PFSK-1 (cell line): ENCODE data around the gene TTC39C.

ENCODE experiments used
- SIN3A ChIP-seq: IDR thresholded peaks from 2 replicates; pipeline ENCODE4 v1.6.1; 2012; ENCODE audit warnings: mild to moderate bottlenecking, low read length, moderate library complexity, borderline replicate concordance; ENCODE audit not compliant: insufficient read depth
- TF ChIP-seq, protein P1 (sequence below), 2 experiments: IDR thresholded peaks; 2 replicates each; pipeline versions ENCODE4 v1.6.1 to v1.8.0; 2011 to 2012; ENCODE audit warnings: low read depth in 2 of 2, low read length in 2 of 2, control low read depth in 1 of 2, inconsistent platforms in 1 of 2, mild to moderate bottlenecking in 1 of 2, moderate library complexity in 1 of 2; ENCODE audit not compliant: insufficient read depth in 1 of 2

DNA sequence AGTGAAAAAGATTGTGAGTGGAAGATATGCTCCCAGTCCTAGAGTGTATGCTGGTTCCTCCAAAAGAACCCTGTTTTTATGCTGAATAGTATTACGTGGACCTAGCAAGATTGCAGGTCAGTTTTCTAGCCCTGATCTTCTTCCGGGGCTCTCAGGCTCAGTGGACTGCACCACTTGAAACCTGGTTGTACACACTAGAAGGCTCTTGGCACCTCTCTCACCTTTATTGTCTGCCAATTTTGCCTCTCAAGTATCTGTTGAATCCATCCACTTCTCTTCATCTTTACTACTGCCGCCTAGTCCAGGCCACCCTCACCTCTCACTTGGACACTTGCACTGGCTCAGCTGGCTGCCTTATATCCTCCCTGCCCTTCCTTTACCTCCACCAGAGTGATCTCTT is 16.8 kb downstream of the TTC39C start:
- TF ChIP-seq, protein P1, sequence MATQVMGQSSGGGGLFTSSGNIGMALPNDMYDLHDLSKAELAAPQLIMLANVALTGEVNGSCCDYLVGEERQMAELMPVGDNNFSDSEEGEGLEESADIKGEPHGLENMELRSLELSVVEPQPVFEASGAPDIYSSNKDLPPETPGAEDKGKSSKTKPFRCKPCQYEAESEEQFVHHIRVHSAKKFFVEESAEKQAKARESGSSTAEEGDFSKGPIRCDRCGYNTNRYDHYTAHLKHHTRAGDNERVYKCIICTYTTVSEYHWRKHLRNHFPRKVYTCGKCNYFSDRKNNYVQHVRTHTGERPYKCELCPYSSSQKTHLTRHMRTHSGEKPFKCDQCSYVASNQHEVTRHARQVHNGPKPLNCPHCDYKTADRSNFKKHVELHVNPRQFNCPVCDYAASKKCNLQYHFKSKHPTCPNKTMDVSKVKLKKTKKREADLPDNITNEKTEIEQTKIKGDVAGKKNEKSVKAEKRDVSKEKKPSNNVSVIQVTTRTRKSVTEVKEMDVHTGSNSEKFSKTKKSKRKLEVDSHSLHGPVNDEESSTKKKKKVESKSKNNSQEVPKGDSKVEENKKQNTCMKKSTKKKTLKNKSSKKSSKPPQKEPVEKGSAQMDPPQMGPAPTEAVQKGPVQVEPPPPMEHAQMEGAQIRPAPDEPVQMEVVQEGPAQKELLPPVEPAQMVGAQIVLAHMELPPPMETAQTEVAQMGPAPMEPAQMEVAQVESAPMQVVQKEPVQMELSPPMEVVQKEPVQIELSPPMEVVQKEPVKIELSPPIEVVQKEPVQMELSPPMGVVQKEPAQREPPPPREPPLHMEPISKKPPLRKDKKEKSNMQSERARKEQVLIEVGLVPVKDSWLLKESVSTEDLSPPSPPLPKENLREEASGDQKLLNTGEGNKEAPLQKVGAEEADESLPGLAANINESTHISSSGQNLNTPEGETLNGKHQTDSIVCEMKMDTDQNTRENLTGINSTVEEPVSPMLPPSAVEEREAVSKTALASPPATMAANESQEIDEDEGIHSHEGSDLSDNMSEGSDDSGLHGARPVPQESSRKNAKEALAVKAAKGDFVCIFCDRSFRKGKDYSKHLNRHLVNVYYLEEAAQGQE (IDR thresholded peaks at IDR 0.05; ENCODE audit: insufficient read depth in 1 of 2, low read depth in 2 of 2, low read length in 2 of 2): no peak
- TF ChIP-seq SIN3A: no peak
